ENCODE data around the gene CASZ1.

- TF ChIP-seq, protein P1, sequence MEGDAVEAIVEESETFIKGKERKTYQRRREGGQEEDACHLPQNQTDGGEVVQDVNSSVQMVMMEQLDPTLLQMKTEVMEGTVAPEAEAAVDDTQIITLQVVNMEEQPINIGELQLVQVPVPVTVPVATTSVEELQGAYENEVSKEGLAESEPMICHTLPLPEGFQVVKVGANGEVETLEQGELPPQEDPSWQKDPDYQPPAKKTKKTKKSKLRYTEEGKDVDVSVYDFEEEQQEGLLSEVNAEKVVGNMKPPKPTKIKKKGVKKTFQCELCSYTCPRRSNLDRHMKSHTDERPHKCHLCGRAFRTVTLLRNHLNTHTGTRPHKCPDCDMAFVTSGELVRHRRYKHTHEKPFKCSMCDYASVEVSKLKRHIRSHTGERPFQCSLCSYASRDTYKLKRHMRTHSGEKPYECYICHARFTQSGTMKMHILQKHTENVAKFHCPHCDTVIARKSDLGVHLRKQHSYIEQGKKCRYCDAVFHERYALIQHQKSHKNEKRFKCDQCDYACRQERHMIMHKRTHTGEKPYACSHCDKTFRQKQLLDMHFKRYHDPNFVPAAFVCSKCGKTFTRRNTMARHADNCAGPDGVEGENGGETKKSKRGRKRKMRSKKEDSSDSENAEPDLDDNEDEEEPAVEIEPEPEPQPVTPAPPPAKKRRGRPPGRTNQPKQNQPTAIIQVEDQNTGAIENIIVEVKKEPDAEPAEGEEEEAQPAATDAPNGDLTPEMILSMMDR (conservative IDR thresholded peaks at IDR 0.05; ENCODE audit: low read depth in 2 of 2): no peak
- TF ChIP-seq CREB1 (CRISPR knock-in tag; IDR thresholded peaks at IDR 0.05; ENCODE audit: low read depth) (no peak), POLR2AphosphoS5 (IDR thresholded peaks at IDR 0.05; ENCODE audit: low read depth) (no peak), ZNF114 (CRISPR knock-in tag; IDR thresholded peaks at IDR 0.05) (no peak), ZNF331 (CRISPR knock-in tag; IDR thresholded peaks at IDR 0.05; ENCODE audit: low read depth) (no peak), EZH2 (IDR thresholded peaks at IDR 0.05; ENCODE audit: low read depth, unreplicated experiment) (no peak), EZH2phosphoT487 (IDR thresholded peaks at IDR 0.05; ENCODE audit: unreplicated experiment) (no peak), REST (IDR thresholded peaks at IDR 0.05; ENCODE audit: unreplicated experiment) (no peak)
- TF ChIP-seq, protein P2, sequence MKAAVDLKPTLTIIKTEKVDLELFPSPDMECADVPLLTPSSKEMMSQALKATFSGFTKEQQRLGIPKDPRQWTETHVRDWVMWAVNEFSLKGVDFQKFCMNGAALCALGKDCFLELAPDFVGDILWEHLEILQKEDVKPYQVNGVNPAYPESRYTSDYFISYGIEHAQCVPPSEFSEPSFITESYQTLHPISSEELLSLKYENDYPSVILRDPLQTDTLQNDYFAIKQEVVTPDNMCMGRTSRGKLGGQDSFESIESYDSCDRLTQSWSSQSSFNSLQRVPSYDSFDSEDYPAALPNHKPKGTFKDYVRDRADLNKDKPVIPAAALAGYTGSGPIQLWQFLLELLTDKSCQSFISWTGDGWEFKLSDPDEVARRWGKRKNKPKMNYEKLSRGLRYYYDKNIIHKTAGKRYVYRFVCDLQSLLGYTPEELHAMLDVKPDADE (IDR thresholded peaks at IDR 0.05): no peak
Measured at GRCh38 chr1:10730985-10731384, 65.5 kb downstream of the CASZ1 start.
